ENCODE measurements around the gene APOB. TPM values are rescaled to one million over a fixed set of nuclear protein-coding genes. Genes with fewer than 3 reads are reported as not detected.

APOB gene
- total RNA-seq, 2 experiments from 2014 or later = not detected

GRCh38 chr2:21012557-21012937 is 31.3 kb downstream of the APOB start:
- no peak for TF ChIP-seq CTCF (IDR thresholded peaks at IDR 0.05)
- Mint-ChIP-seq H3K9me3 (no peaks in the 10 kb centered on the region), H3K4me3 (no peak overlapping the region), H3K27ac (no peak overlapping the region), H3K4me1 (ENCODE audit: low read depth) (no peaks in the 10 kb centered on the region), H3K36me3 (ENCODE audit: low read depth) (no peaks in the 10 kb centered on the region), H3K27me3 (no peaks in the 10 kb centered on the region)
- DNase-seq (no peak), ATAC-seq (no peak)
- POLR2A ChIA-PET = no interaction called here
- intact Hi-C loops (cut with micrococcal nuclease) = no loop called here
- CTCF ChIA-PET = no interaction called here

GRCh38 chr2:21011876-21012556 is 31.9 kb downstream of the APOB start:
- POLR2A ChIA-PET = no interaction called here
- DNase-seq (no peak), ATAC-seq (no peak)
- intact Hi-C loops (cut with micrococcal nuclease) = no loop called here
- no peaks in the 10 kb centered on the region for H3K36me3 Mint-ChIP-seq (ENCODE audit: low read depth)
- CTCF ChIA-PET = no interaction called here
- no peaks in the 10 kb centered on the region for H3K9me3 Mint-ChIP-seq
- TF ChIP-seq CTCF (IDR thresholded peaks at IDR 0.05) = no peak
- no peaks in the 10 kb centered on the region for H3K4me1 Mint-ChIP-seq (ENCODE audit: low read depth)
- H3K27me3 Mint-ChIP-seq = no peaks in the 10 kb centered on the region
- H3K27ac Mint-ChIP-seq = no peak overlapping the region
- no peak overlapping the region for H3K4me3 Mint-ChIP-seq

- Mint-ChIP-seq H3K27ac (no peak overlapping the region), H3K27me3 (no peaks in the 10 kb centered on the region), H3K4me3 (no peak overlapping the region), H3K36me3 (ENCODE audit: low read depth) (no peaks in the 10 kb centered on the region), H3K4me1 (ENCODE audit: low read depth) (no peaks in the 10 kb centered on the region), H3K9me3 (no peaks in the 10 kb centered on the region)
- POLR2A ChIA-PET = no interaction called here
- intact Hi-C loops (cut with micrococcal nuclease) = no loop called here
- TF ChIP-seq CTCF (IDR thresholded peaks at IDR 0.05) = no peak
- no peak for DNase-seq
- ATAC-seq = no peak
- CTCF ChIA-PET = no interaction called here
Measured at GRCh38 chr2:21011453-21011852, 32.4 kb downstream of the APOB start.

- H3K4me3 Mint-ChIP-seq = no peak overlapping the region
- H3K9me3 Mint-ChIP-seq = no peaks in the 10 kb centered on the region
- DNase-seq (no peak), ATAC-seq (no peak)
- TF ChIP-seq CTCF (IDR thresholded peaks at IDR 0.05) = no peak
- no peaks in the 10 kb centered on the region for H3K4me1 Mint-ChIP-seq (ENCODE audit: low read depth)
- no peaks in the 10 kb centered on the region for H3K36me3 Mint-ChIP-seq (ENCODE audit: low read depth)
- no peak overlapping the region for H3K27ac Mint-ChIP-seq
- intact Hi-C loops (cut with micrococcal nuclease) = no loop called here
- ChIA-PET POLR2A (no interaction called here), CTCF (interaction anchor here (1.4 kb wide), 1 partner anchor 8 kb away, joined by 3 read pairs; no protein-coding TSS in a partner anchor)
- H3K27me3 Mint-ChIP-seq = no peaks in the 10 kb centered on the region
Measured at GRCh38 chr2:21010813-21011439, 32.9 kb downstream of the APOB start.

GRCh38 chr2:21009662-21010225 is 34.1 kb downstream of the APOB start:
- CTCF ChIA-PET = interaction anchor here (0.7 to 1.4 kb wide), 2 partner anchors 9 to 358 kb away, joined by 3 read pairs; no protein-coding TSS in a partner anchor
- DNase-seq (no peak), ATAC-seq (no peak)
- Mint-ChIP-seq H3K27ac (no peak overlapping the region), H3K4me3 (no peak overlapping the region), H3K9me3 (no peaks in the 10 kb centered on the region), H3K36me3 (ENCODE audit: low read depth) (no peaks in the 10 kb centered on the region), H3K27me3 (no peaks in the 10 kb centered on the region), H3K4me1 (ENCODE audit: low read depth) (no peaks in the 10 kb centered on the region)
- intact Hi-C loops (cut with micrococcal nuclease) = no loop called here
- POLR2A ChIA-PET = interaction anchor here (0.8 kb wide), 1 partner anchor 476 kb away, joined by 3 read pairs; no protein-coding TSS in a partner anchor
- no peak for TF ChIP-seq CTCF (IDR thresholded peaks at IDR 0.05)
